ENCODE data around the gene TP53AIP1. TPM values are rescaled to one million over a fixed set of nuclear protein-coding genes. Genes with fewer than 3 reads are reported as not detected.
"Not testable (repeated sequence)": the region's sequence is repeated elsewhere in the genome, so short reads cannot be mapped to it uniquely, and the experiment has no call there.

TP53AIP1 gene
- total RNA-seq, 2 donors from 2014 or later, result not detected

- ATAC-seq, result no peak
- no peak for DNase-seq
- intact Hi-C loops (cut with DNase I), result no loop called here
Measured at GRCh38 chr11:128928400-128928799, 14.3 kb downstream of the TP53AIP1 start.

DNA sequence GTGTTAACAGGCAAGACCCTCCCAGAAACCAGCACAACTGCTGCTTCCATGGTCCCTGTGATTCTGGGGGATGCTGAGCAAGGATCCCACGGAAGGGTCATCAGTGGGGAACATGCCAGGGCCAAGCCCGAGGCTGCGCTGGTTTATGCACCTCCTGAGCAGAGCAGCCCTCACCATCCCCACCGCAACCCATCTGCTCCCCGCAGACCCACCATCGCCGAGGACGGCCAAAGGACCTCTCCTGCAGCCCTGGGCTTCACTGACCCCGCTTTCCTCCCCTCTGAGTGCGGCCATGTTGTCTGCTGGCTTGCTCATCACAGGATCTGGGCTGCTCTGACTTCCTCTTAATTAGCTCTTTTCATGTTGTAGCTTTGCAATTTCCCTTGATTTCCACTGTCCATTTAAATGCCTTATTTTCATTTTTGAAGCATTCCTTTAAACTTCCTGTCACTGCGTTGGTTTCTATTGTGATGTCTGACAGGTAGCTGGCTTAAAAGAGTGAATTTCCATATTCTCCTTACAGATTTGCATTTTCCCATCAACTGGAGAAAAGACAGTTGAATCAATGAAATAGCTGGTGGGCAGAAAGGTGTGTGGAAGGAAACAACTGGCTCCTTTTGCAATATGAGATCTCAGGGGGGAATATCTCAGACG, 14.9 kb downstream of the TP53AIP1 start:
- DNase-seq (no peak), ATAC-seq (no peak)
- intact Hi-C loops (cut with DNase I), result no loop called here

GRCh38 chr11:128927108-128927461, 15.6 kb downstream of the TP53AIP1 start:
- DNase-seq (no peak), ATAC-seq (no peak)

GRCh38 chr11:128926437-128927107, 16.1 kb downstream of the TP53AIP1 start:
- DNase-seq, result no peak
- no peak for ATAC-seq
- intact Hi-C loops (cut with DNase I), result no loop called here

More at GRCh38 chr11:128927108-128927461, 15.6 kb downstream of the TP53AIP1 start:
- intact Hi-C loops (cut with DNase I), result no loop called here

- DNase-seq, result no peak
- intact Hi-C loops (cut with DNase I), result no loop called here
- ATAC-seq, result no peak
Measured at GRCh38 chr11:128926000-128926399, 16.7 kb downstream of the TP53AIP1 start.

GRCh38 chr11:128925250-128925600, 17.4 kb downstream of the TP53AIP1 start:
- no peak for DNase-seq
- intact Hi-C loops (cut with DNase I), result no loop called here
- ATAC-seq, result no peak

DNA sequence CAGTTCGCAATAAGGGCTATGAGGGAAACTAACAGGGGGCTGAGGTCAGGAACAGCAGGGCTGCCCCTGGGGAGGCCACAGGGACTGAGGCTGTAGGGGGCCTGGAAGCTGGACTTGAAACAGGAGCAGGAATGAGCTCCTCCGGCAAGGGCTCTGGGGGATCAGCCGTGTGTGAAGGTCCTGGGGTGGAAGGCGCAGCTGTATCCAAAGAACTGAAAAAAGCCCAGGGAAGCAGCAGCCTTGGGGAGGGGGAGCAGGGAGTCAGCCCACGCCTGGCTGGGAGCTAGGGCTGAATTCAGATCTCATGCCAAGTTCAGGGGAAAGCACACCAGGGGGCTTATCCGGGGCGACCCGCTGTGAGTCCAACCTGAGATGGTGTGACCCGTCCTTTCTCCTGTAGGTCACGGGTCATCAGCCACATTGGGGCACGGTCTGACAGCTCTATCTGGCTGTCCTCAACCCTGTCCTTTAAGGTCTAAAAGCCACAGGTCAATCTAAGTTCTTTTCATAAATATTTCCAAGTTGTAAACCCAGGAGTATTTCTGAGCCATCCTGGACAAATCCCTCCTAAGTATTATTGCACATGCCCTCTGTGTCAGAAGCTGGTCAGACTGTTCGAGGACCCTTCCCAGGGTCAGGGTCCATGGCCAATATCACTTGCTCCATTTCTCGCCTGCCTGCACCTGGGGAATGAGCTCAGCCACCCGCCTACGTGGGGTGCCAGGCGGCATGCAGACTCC, 18.0 kb downstream of the TP53AIP1 start:
- intact Hi-C loops (cut with DNase I), result no loop called here
- DNase-seq, result no peak
- ATAC-seq, result no peak

DNA sequence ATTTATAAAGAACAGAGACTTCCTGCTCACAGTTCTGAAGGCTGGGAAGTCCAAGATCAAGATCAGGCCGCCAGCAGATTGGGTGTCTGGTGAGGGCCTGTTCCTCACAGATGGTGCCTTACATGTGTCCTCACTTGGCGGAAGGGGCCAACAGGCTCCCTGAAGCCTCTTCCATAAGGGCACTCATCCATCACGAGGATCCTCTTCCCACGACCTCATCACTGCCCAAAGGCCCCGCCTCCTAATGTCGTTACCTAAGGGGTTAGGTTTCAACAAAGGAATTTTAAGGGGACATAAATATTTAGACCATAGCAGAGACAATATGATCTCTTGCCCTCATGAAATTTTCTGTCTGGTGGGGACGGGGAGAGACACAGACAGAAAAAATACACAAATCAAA, 18.6 kb downstream of the TP53AIP1 start:
- ATAC-seq (no peak), DNase-seq (no peak)
- intact Hi-C loops (cut with DNase I), result no loop called here

- no peak for DNase-seq
- no peak for ATAC-seq
- intact Hi-C loops (cut with DNase I), result no loop called here
Measured at GRCh38 chr11:128921793-128922192, 20.9 kb downstream of the TP53AIP1 start.

DNA sequence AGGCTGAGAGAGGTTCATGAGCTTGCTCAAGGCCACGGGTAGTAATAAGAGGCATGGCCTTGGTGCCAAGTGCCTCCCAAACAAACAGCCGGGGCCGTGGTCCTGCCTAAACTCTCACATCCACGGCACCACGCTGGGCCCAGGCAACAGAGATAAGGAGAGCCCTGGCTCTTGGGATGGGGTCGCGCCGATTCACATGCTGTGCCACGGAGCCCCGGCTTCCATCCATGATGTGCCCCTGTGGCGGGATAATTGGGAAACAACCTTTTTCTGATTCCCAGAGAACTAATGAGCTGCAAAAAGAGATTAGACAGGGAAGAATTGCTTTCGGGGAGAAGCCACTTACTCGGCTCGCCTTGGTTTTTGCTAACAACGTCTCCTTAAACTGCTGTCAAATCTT, 22.0 kb downstream of the TP53AIP1 start:
- intact Hi-C loops (cut with DNase I), result no loop called here

GRCh38 chr11:128919635-128920034, 23.0 kb downstream of the TP53AIP1 start:
- ATAC-seq; intact Hi-C loops (cut with DNase I): not testable (repeated sequence)

More for the DNA sequence above, 22.0 kb downstream of the TP53AIP1 start:
- no peak for ATAC-seq
- DNase-seq, result no peak

GRCh38 chr11:128919216-128919615, 23.5 kb downstream of the TP53AIP1 start:
- ATAC-seq, result no peak
- DNase-seq, result no peak
- intact Hi-C loops (cut with DNase I), result no loop called here

More at GRCh38 chr11:128919635-128920034, 23.0 kb downstream of the TP53AIP1 start:
- DNase-seq, result not testable (repeated sequence)

DNA sequence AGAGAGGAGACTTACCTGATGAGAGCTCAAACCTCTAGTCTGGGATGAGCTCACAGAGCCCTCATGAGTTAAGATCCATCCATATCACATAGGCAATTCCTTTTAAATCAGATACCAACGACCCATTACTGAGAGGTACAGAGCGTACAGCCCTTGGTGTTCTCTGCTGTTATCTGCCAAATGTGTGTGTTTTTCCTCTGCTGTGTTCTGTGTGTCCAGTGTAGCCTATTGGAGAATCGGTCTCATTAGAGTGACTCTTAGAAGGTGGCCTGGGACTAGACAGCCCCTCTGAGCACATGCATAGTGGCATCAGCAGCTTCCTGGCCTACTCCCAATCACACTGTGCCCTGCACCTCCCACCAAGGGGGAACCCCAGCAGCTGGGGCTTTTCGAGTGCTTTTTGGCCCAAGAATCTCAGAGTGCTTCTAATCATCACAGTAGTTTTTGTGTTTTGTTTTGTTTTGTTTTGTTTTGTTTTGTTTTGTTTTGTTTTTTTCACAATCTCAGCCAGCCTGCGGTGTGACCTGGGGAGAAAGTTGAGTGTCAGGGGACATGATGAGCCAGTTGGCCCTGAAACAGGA, 25.4 kb downstream of the TP53AIP1 start:
- intact Hi-C loops (cut with DNase I), result no loop called here
- DNase-seq (no peak), ATAC-seq (no peak)

- DNase-seq (no peak), ATAC-seq (no peak)
- intact Hi-C loops (cut with DNase I), result no loop called here
Measured at GRCh38 chr11:128916681-128917080, 26.0 kb downstream of the TP53AIP1 start.

GRCh38 chr11:128916037-128916572, 26.6 kb downstream of the TP53AIP1 start:
- no peak for ATAC-seq
- intact Hi-C loops (cut with DNase I), result no loop called here
- no peak for DNase-seq

GRCh38 chr11:128915149-128915521, 27.5 kb downstream of the TP53AIP1 start:
- ATAC-seq (peak; percentile 47 to 65), DNase-seq (no peak)
- intact Hi-C loops (cut with DNase I), result no loop called here

DNA sequence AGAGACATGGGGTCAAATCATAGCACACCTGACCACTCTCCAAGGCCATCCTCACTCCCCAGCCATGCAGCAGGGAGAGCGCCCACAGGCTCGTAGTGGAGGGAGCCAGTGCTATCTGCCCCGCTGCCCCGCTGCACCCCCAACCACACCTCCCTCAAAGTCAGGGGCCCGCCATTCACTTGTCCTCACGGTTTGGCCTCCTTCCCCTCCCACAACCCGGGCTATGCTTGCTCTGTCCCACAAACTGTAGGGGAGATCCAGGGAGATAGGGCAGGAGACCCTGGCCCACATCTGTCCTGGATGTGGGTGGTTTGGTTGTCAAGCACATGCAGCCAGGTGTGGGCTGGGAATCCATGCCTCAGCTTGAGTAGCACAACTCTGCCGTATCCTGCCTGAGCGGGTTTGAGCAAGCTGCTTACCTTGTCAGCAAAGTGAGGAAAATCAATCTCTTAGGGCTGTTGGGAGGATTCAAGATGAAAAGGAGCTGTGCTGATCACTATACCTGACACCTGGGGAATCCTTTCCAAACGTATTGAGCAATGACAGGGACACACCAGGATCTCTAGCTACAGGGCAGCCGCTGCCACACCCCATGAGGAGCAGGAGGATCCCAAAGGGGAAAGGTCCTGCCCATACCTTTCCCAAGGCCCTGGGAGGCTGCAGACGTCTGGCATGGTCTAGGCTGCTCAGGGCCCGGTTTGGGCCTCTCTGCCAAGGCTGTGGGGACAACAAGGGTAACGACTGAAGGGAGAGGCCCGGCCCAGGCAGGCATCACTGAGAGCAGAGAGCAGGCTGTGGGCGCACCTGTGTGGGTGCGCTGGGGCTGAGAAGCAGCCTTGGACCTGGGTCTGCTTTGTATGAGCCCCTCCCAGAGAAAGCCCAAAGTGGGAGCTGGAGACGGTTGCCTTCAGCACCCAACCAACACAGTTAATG, 28.2 kb downstream of the TP53AIP1 start:
- intact Hi-C loops (cut with DNase I), result no loop called here
- DNase-seq (no peak), ATAC-seq (peak in 1 of 2 donors; percentile 10)

- DNase-seq (no peak), ATAC-seq (no peak)
- intact Hi-C loops (cut with DNase I), result no loop called here
Measured at GRCh38 chr11:128913806-128914205, 28.9 kb downstream of the TP53AIP1 start.

GRCh38 chr11:128911701-128912100, 31.0 kb downstream of the TP53AIP1 start:
- intact Hi-C loops (cut with DNase I), result no loop called here
- no peak for DNase-seq
- ATAC-seq, result no peak

All from left cardiac atrium (tissue), 4 donors.